Measurements from ENCODE around the gene IMMP2L.

GRCh38 chr7:111477462-111478225 is 84.6 kb downstream of the IMMP2L start:
- TF ChIP-seq POLR2A (IDR thresholded peaks at IDR 0.05) (no peak), CTCF (IDR thresholded peaks at IDR 0.05) (no peak)

All from uterus (tissue), 2 donors.